ENCODE measurements around the gene PDE3A. TPM values are rescaled to one million over a fixed set of nuclear protein-coding genes. Genes with fewer than 3 reads are reported as not detected.

The PDE3A gene
- total RNA-seq, 1 donor: 3.9 TPM

GRCh38 chr12:20420557-20420956 is 52.2 kb downstream of the PDE3A start:
- no peak for DNase-seq (ENCODE audit: low read depth)
- no peak overlapping the region for H3K4me3 ChIP-seq (ENCODE audit: low read depth, low read length)
- TF ChIP-seq, protein P1, sequence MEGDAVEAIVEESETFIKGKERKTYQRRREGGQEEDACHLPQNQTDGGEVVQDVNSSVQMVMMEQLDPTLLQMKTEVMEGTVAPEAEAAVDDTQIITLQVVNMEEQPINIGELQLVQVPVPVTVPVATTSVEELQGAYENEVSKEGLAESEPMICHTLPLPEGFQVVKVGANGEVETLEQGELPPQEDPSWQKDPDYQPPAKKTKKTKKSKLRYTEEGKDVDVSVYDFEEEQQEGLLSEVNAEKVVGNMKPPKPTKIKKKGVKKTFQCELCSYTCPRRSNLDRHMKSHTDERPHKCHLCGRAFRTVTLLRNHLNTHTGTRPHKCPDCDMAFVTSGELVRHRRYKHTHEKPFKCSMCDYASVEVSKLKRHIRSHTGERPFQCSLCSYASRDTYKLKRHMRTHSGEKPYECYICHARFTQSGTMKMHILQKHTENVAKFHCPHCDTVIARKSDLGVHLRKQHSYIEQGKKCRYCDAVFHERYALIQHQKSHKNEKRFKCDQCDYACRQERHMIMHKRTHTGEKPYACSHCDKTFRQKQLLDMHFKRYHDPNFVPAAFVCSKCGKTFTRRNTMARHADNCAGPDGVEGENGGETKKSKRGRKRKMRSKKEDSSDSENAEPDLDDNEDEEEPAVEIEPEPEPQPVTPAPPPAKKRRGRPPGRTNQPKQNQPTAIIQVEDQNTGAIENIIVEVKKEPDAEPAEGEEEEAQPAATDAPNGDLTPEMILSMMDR (IDR thresholded peaks at IDR 0.05; ENCODE audit: insufficient read depth, low read depth, low read length): no peak

GRCh38 chr12:20421421-20421820 is 53.1 kb downstream of the PDE3A start:
- TF ChIP-seq, protein P1 (IDR thresholded peaks at IDR 0.05; ENCODE audit: insufficient read depth, low read depth, low read length): no peak
- DNase-seq (ENCODE audit: low read depth): no peak
- no peak overlapping the region for H3K4me3 ChIP-seq (ENCODE audit: low read depth, low read length)

DNA sequence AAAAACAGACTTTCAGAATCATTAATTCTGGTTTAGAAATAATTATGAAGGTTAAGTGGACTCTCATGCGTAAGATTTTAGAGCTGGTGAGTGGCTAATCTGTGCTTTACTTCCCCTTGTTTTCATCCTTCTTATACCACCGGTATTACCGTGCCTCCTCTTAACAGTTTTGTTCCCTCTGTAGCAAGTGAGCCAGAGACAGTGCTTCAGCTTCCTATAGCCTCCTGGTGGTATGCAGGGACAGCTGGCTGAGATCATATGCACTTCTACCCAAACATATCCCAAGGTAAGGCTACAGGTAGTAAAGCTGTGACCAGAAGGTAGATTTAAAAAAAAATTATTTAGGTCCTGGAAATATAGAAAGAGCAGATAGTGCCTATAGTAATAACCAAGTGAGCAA is 55.2 kb downstream of the PDE3A start:
- no peak for DNase-seq (ENCODE audit: low read depth)
- TF ChIP-seq, protein P1 (IDR thresholded peaks at IDR 0.05; ENCODE audit: insufficient read depth, low read depth, low read length): no peak
- H3K4me3 ChIP-seq (ENCODE audit: low read depth, low read length): no peak overlapping the region

DNA sequence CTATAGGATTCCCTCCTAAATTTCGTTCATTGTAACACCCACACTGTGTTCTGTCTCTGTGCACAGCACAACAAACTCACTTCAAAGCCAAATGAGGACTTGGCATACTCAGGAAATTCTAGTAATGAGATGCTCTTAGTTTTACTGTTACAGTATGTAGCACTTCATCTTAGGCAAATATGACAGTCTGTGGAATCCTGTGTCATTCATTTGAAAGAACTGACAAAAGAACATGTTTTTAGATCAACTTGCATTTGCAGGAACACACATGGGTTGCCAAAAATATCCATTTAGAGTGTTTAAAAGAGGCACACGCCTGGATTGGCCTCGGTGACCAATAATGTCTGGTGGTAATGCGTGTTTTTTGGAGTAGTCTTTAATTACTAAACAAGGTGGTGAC is 56.5 kb downstream of the PDE3A start:
- TF ChIP-seq, protein P1 (IDR thresholded peaks at IDR 0.05; ENCODE audit: insufficient read depth, low read depth, low read length): no peak
- no peak for DNase-seq (ENCODE audit: low read depth)
- H3K4me3 ChIP-seq (ENCODE audit: low read depth, low read length): no peak overlapping the region

- TF ChIP-seq, protein P1 (IDR thresholded peaks at IDR 0.05; ENCODE audit: insufficient read depth, low read depth, low read length): no peak
- peak; percentile 59 for DNase-seq (ENCODE audit: low read depth)
- no peak overlapping the region for H3K4me3 ChIP-seq (ENCODE audit: low read depth, low read length)
Measured at GRCh38 chr12:20426191-20426590, 57.9 kb downstream of the PDE3A start.

DNA sequence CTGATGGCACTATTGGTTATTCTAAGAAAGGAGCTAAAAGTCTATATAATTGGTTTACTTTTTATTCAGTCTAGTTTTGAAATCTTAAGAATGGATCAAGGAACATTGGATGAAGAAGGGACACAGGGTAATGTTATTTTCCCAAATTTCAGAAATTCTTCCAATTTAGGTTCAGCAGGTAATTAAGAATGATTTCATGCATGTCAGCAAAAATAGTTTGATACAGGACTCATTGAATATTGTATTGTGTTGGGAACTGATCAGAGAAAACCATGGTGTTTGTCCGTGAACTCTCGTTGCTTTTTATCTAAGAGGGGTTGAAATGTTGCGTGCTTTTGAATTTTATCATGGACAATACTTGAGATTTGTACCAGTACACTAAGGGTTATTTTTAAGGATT is 58.6 kb downstream of the PDE3A start:
- DNase-seq (ENCODE audit: low read depth): no peak
- H3K4me3 ChIP-seq (ENCODE audit: low read depth, low read length): no peak overlapping the region
- TF ChIP-seq, protein P1 (IDR thresholded peaks at IDR 0.05; ENCODE audit: insufficient read depth, low read depth, low read length): no peak

- DNase-seq (ENCODE audit: low read depth): peak; percentile 23
- TF ChIP-seq, protein P1 (IDR thresholded peaks at IDR 0.05; ENCODE audit: insufficient read depth, low read depth, low read length): no peak
- no peak overlapping the region for H3K4me3 ChIP-seq (ENCODE audit: low read depth, low read length)
Measured at GRCh38 chr12:20429852-20430251, 61.5 kb downstream of the PDE3A start.
